K562 treated with DMSO at 1 percent for 4 hours (cell line): Measurements from ENCODE around the gene SPACA6. TPM values are rescaled to one million over a fixed set of nuclear protein-coding genes. Genes with fewer than 3 reads are reported as not detected.

ENCODE experiments used
- total RNA-seq: library from RNA; unstranded; fragments of 300-600 nt; gene quantifications from 2 replicates; pipeline ENCODE4 v1.2.3, GENCODE V29; 2022; ENCODE audit not compliant: insufficient read depth

Gene SPACA6, protein sequence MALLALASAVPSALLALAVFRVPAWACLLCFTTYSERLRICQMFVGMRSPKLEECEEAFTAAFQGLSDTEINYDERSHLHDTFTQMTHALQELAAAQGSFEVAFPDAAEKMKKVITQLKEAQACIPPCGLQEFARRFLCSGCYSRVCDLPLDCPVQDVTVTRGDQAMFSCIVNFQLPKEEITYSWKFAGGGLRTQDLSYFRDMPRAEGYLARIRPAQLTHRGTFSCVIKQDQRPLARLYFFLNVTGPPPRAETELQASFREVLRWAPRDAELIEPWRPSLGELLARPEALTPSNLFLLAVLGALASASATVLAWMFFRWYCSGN
- total RNA-seq = 12.2 and 13.2 TPM in 2 replicates

GRCh38 chr19:51693260-51693659, at the start of gene SPACA6:
Gene SPACA6 (plus strand): TSS chr19:51693330. CDS start chr19:51693527, 197 bp downstream.

GRCh38 chr19:51646730-51647129, 46.4 kb upstream of the SPACA6 start, which contains the start of gene SIGLEC14:
Gene SIGLEC14 (minus strand): TSS chr19:51646825. CDS start chr19:51646759, 66 bp downstream.

GRCh38 chr19:51751655-51752054, 58.5 kb downstream of the SPACA6 start, which contains the start of gene FPR1:
Gene FPR1 (minus strand): TSS chr19:51751878. CDS start chr19:51746994, 4,884 bp downstream.

Other genes with a start within 250 kb of the SPACA6 start
- 0.69 and 0.85 TPM in 2 replicates for gene SIGLEC8, start 234.9 kb upstream of the SPACA6 start, total RNA-seq
- not detected in 2 replicates for gene CEACAM18, start 214.8 kb upstream of the SPACA6 start, total RNA-seq
- 1.2 and 1.5 TPM in 2 replicates for gene SIGLEC12, start 191.5 kb upstream of the SPACA6 start, total RNA-seq
- 32.0 and 34.1 TPM in 2 replicates for gene SIGLEC6, start 161.7 kb upstream of the SPACA6 start, total RNA-seq
- gene ZNF175, start 122.0 kb upstream of the SPACA6 start, total RNA-seq = 7.6 and 12.7 TPM in 2 replicates
- gene SIGLEC5, start 62.9 kb upstream of the SPACA6 start, total RNA-seq = 0.92 TPM in 1 of 2 replicates, not detected in the other
- gene SIGLEC14, start 46.5 kb upstream of the SPACA6 start, total RNA-seq = 0.58 TPM in 1 of 2 replicates, not detected in the other
- gene HAS1, start 30.7 kb downstream of the SPACA6 start, total RNA-seq = not detected in 2 replicates
- 0.33 and 0.69 TPM in 2 replicates for gene FPR1, start 58.5 kb downstream of the SPACA6 start, total RNA-seq
- gene FPR2, start 67.8 kb downstream of the SPACA6 start, total RNA-seq = not detected in 2 replicates
- gene FPR3, start 101.8 kb downstream of the SPACA6 start, total RNA-seq = 1.9 and 2.6 TPM in 2 replicates
- gene ZNF577, start 194.6 kb downstream of the SPACA6 start, total RNA-seq = 1.1 and 2.1 TPM in 2 replicates
- 1.8 and 4.0 TPM in 2 replicates for gene ZNF649, start 211.7 kb downstream of the SPACA6 start, total RNA-seq
- gene ZNF613, start 234.1 kb downstream of the SPACA6 start, total RNA-seq = 1.3 and 5.5 TPM in 2 replicates